NCI-H2196 (cell line): ENCODE measurements around the gene HORMAD2.
A peak's percentile ranks its signal among the peaks of the same experiment; 100 is the strongest.
"Not testable (repeated sequence)": the region's sequence is repeated elsewhere in the genome, so short reads cannot be mapped to it uniquely, and the experiment has no call there.

ENCODE experiments used
- DNase-seq: peaks from one replicate; lab custom pipeline; 2025; ENCODE audit not compliant: unreplicated experiment; lab: John Stamatoyannopoulos, UW

HORMAD2 gene

DNA sequence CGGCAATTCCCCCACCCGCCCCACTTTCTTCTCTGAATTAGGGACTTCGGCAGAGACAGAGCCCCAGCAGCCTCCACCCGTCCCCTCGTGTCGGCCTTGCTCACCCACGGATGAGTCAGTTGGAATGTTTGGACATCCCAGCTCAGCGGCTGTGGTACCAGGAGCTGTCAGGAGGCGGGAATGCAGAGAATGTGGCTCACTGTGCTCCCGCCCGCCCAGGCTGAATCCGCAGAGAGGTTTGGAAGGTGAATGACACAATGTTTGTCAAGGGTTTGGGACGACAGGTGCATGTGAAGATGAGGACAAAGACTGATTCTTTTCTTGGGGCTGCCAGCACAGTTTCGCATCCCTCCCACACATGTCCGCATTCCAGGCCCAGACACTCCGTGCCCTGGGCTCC lies 126.7 kb downstream of the HORMAD2 start:
- DNase-seq, result no peak

GRCh38 chr22:30208631-30209603 lies 128.7 kb downstream of the HORMAD2 start:
- no peak for DNase-seq

- no peak for DNase-seq
Observed at GRCh38 chr22:30209642-30210041, 129.4 kb downstream of the HORMAD2 start.

DNA sequence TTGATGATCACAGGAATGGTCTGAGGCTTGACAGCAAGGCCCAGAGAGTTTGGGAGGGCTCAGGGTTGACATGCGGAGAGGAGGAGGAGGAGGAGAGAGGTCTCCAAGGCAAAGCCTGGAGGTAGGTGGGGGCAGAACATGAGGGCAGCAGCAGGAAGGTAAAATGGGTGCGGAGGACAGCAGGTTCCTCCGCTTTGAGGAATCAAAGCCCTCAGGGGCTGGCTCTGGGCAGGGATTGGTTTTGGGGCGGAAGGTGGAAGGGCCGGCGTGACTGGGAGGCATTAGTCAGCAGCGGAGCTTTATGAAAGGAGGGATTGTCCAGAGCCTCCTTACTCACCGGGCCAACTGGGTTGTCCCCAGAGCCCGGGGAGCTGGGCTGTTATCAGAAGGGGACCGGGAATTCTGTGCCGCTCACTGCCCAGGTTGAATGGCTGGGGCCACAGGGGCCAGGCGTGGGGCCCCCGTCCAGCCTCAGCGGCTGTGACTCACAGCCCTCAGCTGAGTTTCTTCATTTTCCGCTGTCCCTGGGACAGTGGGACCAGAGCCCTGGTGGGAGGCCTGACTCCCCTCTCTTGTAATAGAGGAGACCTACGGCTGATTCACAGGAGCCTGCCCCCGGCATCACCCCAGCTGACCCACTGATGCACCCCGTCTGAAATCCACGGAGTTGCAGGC lies 130.1 kb downstream of the HORMAD2 start:
- DNase-seq, result no peak

- DNase-seq, result no peak
Observed at GRCh38 chr22:30211124-30211820, 131.0 kb downstream of the HORMAD2 start.

DNA sequence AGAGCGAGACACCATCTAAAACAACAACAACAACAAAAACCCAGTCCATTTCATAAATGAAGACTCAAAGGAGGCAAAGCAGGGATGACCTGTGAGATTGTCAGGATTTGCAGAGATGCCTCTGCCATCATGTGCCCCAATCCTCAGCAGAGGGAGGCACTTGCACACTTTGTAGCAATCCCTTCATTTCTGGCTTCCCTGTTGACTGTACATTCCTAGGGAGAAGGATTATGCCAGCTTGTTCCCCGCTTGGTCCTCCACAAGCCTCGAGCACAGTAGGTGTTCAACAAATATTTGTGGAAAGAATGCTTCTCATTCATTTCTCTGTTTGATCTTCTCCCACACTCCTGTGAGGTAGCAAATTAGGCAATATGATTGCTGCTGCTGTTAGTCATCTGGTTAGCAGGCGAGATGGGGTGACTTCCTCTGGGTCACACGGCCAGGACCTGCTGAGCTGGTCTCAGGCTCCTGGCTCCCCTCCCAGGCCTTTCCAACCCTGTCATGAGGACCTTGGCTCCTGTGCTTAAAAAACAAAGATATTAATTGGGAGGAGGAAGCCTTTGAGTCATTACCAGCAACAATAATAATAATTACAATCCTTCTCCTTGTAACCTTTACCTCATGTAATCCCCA lies 132.2 kb downstream of the HORMAD2 start:
- DNase-seq, result peak; percentile 3

DNA sequence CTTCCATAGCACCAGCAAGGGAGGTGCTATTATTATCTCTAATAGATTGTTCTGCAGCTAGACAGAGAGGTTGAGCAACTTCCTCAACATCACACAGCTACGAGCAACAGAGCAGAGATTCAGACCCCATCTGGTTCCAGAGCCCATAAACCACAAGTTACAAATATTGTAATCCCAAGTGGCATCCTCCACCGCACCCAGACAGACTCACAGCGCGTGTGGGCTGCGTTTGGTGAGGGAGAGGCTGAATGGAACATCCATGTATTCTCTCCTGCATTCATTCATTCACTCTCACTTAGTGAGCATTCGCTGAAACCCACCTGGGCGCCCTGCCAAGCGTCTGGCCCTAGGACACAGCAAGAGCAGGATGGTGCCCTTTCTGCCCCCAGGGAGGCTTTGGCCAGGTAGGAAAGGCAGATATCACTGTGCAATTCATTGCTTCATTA lies 132.8 kb downstream of the HORMAD2 start:
- DNase-seq, result no peak

DNA sequence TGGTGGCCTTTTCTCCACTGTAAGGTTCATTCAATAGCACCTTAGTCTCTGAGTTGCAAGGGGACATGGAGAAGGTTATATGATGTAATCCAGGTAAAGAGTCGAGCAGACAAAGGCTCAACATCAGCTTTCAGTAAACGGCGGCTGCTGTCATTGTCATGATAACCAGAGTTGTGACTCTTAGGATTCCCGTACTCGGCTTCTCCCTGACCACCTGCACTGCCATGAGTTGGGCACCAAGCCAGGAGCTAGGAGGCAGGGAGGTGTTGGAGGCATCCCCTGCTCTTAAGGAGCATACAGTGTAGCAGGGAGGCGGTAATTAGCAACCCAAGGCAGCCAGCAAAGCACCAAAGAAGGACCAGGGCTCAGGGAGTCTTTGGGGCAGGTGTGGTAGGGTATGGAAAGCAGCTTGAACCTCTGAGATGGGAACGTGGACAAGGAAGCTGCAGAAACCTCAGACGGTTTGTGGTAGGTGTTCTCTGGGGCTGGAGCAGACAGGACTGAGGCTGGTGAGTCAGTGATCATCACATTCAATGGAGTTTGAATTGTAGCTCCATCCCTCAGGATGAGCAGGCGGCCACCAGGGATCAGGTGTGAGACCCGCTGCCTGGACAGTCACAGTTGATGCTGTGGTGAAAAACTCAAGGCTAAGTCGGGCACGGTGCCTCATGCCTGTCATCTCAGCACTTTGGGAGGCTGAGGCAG lies 134.6 kb downstream of the HORMAD2 start:
- DNase-seq, result peak; percentile 7

DNA sequence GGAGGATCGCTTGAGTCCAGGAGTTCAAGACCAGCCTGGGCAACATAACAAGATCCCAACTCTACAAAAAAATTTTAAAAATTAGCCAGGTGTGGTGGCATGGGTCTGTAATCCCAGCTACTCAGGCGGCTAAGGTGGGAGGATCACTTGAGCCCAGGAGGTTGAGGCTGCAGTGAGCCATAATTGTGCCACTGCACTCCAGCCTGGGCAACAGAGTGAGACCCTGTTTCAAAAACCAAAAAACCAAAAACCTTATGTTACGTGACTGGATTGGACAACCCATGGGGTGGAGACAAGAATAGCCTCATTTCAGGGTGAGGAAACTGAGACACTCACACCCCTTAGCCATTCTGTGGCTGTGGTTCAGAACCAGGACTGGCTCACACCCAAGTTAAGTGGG lies 136.0 kb downstream of the HORMAD2 start:
- DNase-seq, result not testable (repeated sequence)

DNA sequence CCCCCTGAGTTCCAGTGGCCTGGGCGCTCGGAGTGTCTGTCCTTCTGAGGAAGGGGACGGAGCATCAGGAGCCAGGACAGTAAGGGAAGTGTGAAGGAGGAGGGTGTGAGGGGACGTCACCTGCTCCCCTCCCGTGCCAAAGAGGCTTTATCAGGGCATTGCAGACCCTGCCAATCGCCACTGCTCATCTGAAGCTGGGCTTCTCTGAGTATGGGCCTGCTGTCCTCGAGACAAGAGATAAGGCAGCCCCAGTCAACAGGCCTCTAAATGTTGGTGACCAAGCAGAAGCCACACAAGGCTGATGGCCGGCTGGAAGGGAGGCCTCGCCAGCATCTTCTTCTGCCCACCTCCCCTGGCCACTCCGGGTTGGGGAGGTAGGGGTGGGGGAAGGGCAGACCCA lies 136.4 kb downstream of the HORMAD2 start:
- DNase-seq, result no peak

DNA sequence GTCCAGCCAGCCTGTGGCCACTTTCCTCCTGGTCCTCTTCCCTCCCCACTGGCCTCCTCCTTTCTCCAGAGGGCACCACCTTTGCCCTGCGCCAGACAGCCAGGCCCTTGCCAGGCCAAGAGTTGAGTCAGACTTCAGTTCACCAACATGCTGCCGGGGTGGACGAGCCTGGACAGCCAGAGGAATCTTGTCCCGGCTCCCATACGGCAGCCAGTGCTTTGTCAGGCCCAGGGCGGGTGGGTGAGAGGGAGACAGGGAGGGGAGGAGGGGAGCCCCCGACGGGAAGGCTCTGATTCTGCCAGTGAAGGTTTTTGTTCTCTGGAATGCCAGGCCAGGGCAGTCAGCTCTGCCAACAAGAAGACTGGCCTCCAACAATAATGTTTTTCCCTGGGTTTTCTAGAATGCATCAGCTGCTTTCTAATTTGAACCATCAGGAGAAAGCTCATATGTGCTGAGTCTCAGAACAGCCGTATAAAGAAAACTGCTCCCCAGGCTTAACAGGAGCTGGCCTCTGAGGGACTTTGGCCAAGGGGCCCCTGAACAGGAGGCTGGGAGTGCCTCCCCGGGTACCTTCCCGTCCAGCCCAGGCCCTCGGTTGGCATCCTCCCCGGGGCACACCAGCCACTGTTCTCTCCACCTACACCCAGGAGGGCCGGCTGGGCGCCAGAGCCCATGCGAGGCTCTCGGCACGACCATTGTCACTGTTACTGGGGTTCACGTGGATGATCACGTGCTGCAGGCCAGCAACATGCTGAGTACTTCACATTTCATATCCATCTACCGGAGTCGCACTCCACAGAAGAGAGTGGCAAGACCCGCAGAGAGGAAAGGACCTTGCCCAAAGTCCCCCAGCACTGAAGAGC lies 137.7 kb downstream of the HORMAD2 start:
- DNase-seq, result no peak

GRCh38 chr22:30219049-30219654 lies 138.9 kb downstream of the HORMAD2 start:
- no peak for DNase-seq

DNA sequence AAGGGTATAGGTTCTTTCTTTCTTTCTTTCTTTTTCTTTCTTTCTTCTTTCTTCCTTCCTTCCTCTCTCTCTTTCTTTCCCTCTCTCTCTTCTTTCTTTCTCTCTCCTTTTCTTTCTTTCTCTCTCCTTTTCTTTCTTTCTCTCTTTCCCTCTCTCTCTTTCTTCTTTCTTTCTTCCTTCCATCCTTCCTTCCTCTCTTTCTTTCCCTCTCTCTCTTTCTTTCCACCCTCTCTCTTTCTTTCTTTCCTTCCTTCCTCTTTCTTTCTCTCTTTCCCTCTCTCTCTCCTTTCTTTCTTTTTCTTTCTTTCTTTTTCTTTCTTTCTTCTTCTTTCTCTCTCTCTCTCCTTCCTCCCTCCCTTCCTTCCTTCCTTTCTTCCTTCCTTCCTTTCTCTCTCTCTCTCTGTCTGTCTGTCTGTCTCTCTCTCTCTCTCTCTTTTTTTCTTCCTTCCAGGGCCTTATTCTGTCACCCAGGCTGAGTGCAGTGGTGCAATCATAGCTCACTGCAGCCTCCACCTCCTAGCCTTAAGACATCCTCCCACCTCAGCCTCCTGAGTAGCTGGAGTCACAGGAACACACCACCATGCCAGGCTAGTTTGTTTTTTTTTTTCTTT lies 139.5 kb downstream of the HORMAD2 start:
- DNase-seq, result no peak

GRCh38 chr22:30220338-30221012 lies 140.2 kb downstream of the HORMAD2 start:
- DNase-seq, result no peak

DNA sequence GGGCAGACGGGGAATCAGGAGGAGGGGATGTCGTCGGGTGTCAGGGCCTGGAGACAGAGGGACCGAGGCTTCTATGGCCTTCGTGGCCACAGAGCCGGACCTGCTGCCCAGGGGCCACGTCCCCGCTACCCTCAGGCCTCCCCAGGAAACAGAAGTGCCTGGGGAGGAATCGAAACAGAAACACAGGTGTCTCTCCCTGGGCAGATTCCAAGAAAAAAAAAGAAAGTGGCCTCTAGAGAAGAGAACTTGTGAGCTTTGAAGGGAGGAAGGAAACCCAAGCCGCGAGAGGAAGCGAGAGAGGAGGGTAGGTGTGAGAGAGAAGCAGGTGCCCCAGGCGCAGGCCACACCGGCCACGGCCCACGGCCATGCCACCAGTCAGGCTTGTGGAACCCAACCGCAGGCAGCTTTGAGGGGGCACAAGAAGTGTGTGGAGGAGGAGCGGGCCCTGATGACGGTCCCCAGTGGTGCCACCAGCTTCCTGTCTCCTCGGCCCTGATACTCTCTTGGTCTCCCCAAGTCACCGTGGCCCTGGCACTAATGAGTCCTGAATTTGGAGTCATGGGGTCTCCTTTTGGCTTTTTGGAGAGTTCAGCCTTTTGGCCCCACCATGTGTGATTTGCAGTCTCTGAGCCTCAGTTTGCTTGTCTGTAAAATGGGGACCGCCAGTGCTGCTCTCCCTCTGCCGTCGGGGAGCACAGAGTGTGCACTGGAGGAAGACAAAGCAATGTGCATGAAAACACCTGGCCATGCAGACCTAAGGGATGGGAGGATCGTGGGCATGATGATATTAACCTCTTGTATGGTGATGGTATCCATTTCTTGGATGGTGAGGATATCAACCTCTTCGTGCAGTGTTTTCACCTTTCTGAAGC lies 141.1 kb downstream of the HORMAD2 start:
- DNase-seq, result no peak

- no peak for DNase-seq
Observed at GRCh38 chr22:30222321-30222720, 142.1 kb downstream of the HORMAD2 start.

GRCh38 chr22:30223303-30223702 lies 143.0 kb downstream of the HORMAD2 start:
- DNase-seq, result no peak
